Nephron (organoid): ENCODE results near the gene MYADML2.

Experiments used
- H3K27ac Mint-ChIP-seq, 3 experiments: 2 replicates each; pipeline ENCODE4 v1.8.0; 2020; ENCODE audit warnings: mixed read lengths in 3 of 3, mild to moderate bottlenecking in 2 of 3, moderate library complexity in 1 of 3
- H3K27me3 Mint-ChIP-seq: 2 replicates; pipeline ENCODE4 v1.8.0; 2021; ENCODE audit warnings: low read depth, mild to moderate bottlenecking, moderate library complexity, mixed read lengths
- H3K36me3 Mint-ChIP-seq: 2 replicates; pipeline ENCODE4 v1.8.0; 2020; ENCODE audit warnings: low read depth, mixed read lengths
- H3K4me1 Mint-ChIP-seq: 2 replicates; pipeline ENCODE4 v1.8.0; 2020; ENCODE audit warnings: mixed read lengths
- H3K4me3 Mint-ChIP-seq, 3 experiments: 2 replicates each; pipeline ENCODE4 v1.8.0; 2020; ENCODE audit warnings: mild to moderate bottlenecking in 3 of 3, mixed read lengths in 3 of 3, moderate library complexity in 2 of 3
- H3K9me3 Mint-ChIP-seq: 2 replicates; pipeline ENCODE4 v1.8.0; 2020; ENCODE audit warnings: mixed read lengths
- TF ChIP-seq, protein P1 (sequence below), 3 experiments: fragments of 200-600 bp; sonication (generic); IDR thresholded peaks; one replicate each; pipeline ENCODE4 v1.5.0; 2021; ENCODE audit warnings: antibody characterized with exemption in 3 of 3; ENCODE audit not compliant: unreplicated experiment in 3 of 3

MYADML2 gene

DNA sequence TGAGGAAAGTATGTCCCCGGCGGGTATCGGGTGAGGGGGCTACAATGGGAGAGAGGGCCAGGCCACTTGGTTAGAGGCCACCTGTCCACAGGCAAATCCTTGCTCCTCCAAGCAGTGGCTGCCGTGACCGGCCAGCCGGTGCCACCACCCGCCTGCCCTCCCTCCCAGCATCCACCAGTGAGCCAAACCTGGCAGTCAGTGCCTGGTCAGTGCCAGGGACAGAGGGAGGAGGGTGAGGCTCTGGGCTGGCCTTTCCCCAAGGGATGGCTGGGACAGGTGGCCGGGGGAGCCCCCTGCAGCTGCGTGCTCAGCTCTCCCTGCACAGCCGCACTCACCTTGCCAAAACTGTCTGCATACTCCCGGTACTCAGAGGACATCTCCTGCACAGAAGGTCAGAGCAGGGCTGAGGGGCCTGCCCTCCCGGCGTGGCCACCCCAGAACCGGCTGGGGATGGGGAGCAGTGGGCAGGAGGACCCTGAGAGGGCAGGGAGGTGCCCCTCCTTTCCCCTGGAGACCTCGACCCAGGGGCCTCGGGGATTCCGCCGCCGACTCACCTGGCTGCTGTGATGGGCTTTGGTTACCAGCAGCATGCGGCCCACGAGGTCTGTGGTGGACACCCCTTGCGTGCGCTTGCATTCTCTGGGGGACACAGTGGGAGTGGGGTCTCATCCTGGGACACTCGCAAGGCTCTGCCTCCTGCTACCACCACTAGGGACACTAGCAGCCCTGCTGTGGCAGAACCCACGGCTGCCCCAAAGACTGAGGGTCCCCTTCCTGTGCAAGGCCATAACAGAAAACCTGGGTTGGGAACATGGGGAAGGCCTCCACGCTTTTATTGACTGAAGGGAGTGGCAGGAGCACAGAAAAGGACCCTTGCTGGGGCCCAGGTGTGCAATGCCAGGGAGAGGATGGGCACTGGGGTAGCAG is 39.6 kb downstream of the MYADML2 start:
- no peak overlapping the region for H3K4me3 Mint-ChIP-seq
- peaks cover 4% of the 10 kb centered on the region for H3K27me3 Mint-ChIP-seq
- H3K4me1 Mint-ChIP-seq = no peaks in the 10 kb centered on the region
- H3K9me3 Mint-ChIP-seq = no peaks in the 10 kb centered on the region
- TF ChIP-seq, protein P1, sequence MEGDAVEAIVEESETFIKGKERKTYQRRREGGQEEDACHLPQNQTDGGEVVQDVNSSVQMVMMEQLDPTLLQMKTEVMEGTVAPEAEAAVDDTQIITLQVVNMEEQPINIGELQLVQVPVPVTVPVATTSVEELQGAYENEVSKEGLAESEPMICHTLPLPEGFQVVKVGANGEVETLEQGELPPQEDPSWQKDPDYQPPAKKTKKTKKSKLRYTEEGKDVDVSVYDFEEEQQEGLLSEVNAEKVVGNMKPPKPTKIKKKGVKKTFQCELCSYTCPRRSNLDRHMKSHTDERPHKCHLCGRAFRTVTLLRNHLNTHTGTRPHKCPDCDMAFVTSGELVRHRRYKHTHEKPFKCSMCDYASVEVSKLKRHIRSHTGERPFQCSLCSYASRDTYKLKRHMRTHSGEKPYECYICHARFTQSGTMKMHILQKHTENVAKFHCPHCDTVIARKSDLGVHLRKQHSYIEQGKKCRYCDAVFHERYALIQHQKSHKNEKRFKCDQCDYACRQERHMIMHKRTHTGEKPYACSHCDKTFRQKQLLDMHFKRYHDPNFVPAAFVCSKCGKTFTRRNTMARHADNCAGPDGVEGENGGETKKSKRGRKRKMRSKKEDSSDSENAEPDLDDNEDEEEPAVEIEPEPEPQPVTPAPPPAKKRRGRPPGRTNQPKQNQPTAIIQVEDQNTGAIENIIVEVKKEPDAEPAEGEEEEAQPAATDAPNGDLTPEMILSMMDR (IDR thresholded peaks at IDR 0.05; ENCODE audit: unreplicated experiment in 3 of 3) = no peak
- no peak overlapping the region for H3K27ac Mint-ChIP-seq
- H3K36me3 Mint-ChIP-seq = no peaks in the 10 kb centered on the region

DNA sequence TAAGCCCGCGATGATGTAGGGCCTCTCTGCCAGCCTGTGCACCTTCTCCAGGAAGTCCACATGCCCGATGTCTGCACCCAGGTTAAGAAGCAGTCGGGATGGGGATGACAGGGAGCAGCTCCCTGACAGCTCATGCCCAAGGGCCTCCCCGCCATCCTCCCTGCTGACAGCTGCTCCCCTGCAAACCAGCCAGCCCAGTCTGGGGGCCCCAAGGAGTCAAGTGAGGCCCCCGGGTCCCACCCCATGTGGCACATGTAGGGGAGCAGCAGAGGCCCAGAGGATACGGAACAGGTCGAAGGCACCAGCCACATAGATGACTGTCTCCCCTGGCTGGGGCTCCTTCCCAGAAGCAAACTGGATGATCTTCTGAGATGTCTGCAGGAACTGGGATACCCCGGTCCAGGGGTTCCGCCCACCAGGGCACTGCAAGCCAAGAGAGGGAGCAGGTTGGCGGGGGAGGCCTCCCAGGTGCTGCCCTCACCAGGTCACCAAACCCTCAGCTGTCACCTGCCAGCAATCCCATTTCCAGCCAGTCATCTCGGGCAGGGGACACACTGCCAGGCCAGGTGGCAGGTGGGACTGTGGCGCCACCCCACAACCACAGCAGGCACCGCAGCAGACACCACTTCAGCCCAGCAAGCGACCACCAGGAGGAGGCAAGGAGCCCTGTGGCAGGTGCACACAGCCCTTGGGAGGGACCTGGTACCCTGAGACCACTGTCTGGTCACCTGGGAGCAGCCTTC is 40.4 kb downstream of the MYADML2 start:
- H3K27ac Mint-ChIP-seq = no peak overlapping the region
- H3K4me1 Mint-ChIP-seq = no peaks in the 10 kb centered on the region
- no peak overlapping the region for H3K4me3 Mint-ChIP-seq
- no peaks in the 10 kb centered on the region for H3K9me3 Mint-ChIP-seq
- H3K36me3 Mint-ChIP-seq = no peaks in the 10 kb centered on the region
- H3K27me3 Mint-ChIP-seq = peaks cover 5% of the 10 kb centered on the region
- TF ChIP-seq, protein P1 (IDR thresholded peaks at IDR 0.05; ENCODE audit: unreplicated experiment in 3 of 3) = no peak

DNA sequence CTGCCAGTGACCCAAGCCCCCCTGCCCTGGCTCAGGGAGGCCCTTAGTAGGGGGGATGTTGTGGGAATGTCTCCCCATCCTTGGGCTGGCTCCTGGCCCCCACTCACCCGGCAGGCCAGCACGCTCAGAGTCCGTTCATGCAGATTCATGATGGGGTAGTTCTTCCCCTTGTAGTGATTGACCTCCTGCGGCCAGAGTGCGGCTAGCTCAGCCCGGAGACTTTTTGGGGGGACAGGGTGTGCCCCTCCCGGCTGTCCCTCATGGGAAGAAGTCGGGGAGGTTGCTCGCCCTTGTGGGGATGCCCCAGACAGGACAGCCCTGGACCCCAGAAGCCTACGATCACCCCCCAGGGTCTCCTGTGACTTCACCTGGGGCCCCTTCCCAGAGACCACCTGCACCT is 41.0 kb downstream of the MYADML2 start:
- no peaks in the 10 kb centered on the region for H3K9me3 Mint-ChIP-seq
- H3K4me3 Mint-ChIP-seq = no peak overlapping the region
- peaks cover 4% of the 10 kb centered on the region for H3K36me3 Mint-ChIP-seq
- TF ChIP-seq, protein P1 (IDR thresholded peaks at IDR 0.05; ENCODE audit: unreplicated experiment in 3 of 3) = no peak
- H3K4me1 Mint-ChIP-seq = no peaks in the 10 kb centered on the region
- H3K27ac Mint-ChIP-seq = no peak overlapping the region
- H3K27me3 Mint-ChIP-seq = peaks cover 12% of the 10 kb centered on the region

DNA sequence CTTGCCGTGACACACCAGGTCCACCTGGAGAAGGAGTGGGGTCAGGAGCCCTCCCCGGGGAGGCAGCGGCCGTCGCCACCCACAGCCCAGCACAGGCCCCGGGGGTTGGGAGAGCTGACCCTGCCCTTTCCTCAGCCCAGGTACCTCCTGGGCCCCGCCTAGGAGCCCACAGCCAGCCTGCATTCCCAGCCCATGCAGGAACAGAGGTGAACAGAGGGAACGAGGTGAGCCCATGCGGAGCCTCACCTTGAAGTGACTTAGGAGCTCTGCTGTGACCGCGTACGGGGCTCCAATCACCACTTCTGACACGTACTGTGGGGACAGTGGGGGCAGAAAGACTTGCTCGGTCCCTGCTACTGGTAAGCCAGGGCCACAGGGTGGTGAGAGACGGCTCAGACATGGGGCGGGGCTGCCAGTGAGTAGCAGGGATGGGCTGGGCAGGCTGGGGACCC is 41.6 kb downstream of the MYADML2 start:
- Mint-ChIP-seq H3K4me1 (no peaks in the 10 kb centered on the region), H3K27ac (no peak overlapping the region), H3K9me3 (no peaks in the 10 kb centered on the region), H3K36me3 (peaks cover 8% of the 10 kb centered on the region), H3K27me3 (peaks cover 16% of the 10 kb centered on the region), H3K4me3 (no peak overlapping the region)
- TF ChIP-seq, protein P1 (IDR thresholded peaks at IDR 0.05; ENCODE audit: unreplicated experiment in 3 of 3) = no peak

DNA sequence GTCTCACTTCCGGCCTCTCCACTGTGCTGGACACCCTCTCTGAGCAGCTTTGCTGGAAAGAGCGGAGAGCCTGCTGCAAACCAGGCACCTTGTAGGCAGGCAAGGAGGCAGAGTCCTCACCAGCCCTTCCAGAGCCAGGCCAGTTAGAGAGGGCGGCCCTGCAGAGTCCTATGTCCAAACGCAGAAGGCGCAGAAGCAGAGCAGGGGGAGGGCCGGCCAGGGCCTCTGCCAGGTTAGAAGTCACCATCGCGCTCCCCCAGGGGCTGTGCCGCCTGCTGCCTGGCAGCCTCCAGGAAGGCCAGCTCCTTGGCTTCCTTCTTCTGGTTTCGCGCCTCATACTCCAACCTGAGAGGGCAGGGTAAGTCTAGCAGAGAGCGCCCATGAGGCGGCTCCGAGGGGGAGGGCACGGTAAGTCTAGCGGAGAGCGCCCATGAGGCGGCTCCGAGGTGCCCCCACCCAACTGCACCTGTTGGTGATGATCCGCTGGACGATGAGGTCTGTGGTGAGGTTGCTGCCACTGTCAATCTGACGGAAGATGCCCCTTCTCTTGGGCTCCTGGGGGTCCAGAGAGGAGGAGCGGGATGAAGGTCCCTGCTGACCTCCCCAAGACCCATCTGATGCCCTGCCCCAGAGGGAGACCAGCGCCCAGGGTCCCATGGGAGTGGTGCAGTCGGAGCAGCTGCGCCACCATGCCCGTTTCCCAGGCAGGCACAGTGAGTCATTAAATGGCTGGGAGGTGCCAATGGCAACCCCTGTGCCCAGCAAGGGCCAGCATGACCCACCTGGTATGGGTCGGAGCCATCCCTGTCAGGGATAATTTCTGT is 42.2 kb downstream of the MYADML2 start:
- no peak overlapping the region for H3K27ac Mint-ChIP-seq
- peaks cover 16% of the 10 kb centered on the region for H3K27me3 Mint-ChIP-seq
- no peak overlapping the region for H3K4me3 Mint-ChIP-seq
- no peaks in the 10 kb centered on the region for H3K9me3 Mint-ChIP-seq
- TF ChIP-seq, protein P1 (IDR thresholded peaks at IDR 0.05; ENCODE audit: unreplicated experiment in 3 of 3) = no peak
- no peaks in the 10 kb centered on the region for H3K4me1 Mint-ChIP-seq
- H3K36me3 Mint-ChIP-seq = peaks cover 13% of the 10 kb centered on the region
